HepG2 (cell line): ENCODE data around the gene ZNF227. TPM values are rescaled to one million over a fixed set of nuclear protein-coding genes. Genes with fewer than 3 reads are reported as not detected.

Experiments
- AGO2 ChIP-seq: fragments of 200-400 bp; formaldehyde crosslinking; optimal IDR thresholded peaks from 2 replicates; pipeline ENCODE3; 2017; ENCODE audit warnings: mild to moderate bottlenecking, low read depth, low read length, moderate library complexity
- E2F5 ChIP-seq: sonication (generic); formaldehyde crosslinking; conservative IDR thresholded peaks from 2 replicates; pipeline ENCODE4 v1.4.0; 2020; ENCODE audit warnings: missing genetic modification reagents
- GFI1 ChIP-seq: sonication (generic); formaldehyde crosslinking; IDR thresholded peaks from 2 replicates; pipeline ENCODE4 v1.5.0; 2020; ENCODE audit warnings: missing genetic modification reagents, mild to moderate bottlenecking, borderline replicate concordance
- GPN1 ChIP-seq: sonication (generic); formaldehyde crosslinking; IDR thresholded peaks from 2 replicates; pipeline ENCODE4 v1.5.1; 2020; ENCODE audit warnings: missing genetic modification reagents, borderline replicate concordance
- SSRP1 ChIP-seq: IDR thresholded peaks from 2 replicates; pipeline ENCODE4 v1.6.1; 2016; ENCODE audit warnings: control low read depth
- UBTF ChIP-seq: sonication (generic); formaldehyde crosslinking; IDR thresholded peaks from 2 replicates; pipeline ENCODE4 v1.4.0; 2020; ENCODE audit warnings: mild to moderate bottlenecking, missing genetic modification reagents
- polyA plus RNA-seq, 8 experiments: library from polyadenylated mRNA; depleted of rRNA in 3 of 8; stranded (reverse) in 7 of 8; unstranded in 1 of 8; fragments of >200 nt; fragmentation: Illumina TruSeq in 4 of 8; extraction: Trizol in 4 of 8; gene quantifications; 2 replicates each; pipeline versions ENCODE4 v1.2.1 to v1.2.3, GENCODE V29; 2011 to 2016; ENCODE audit warnings: low read depth in 4 of 8, missing spikeins in 1 of 8, mixed read lengths in 1 of 8; ENCODE audit not compliant: insufficient read depth in 1 of 8
- total RNA-seq, 5 experiments: library from RNA; depleted of rRNA; stranded (reverse); fragments of >200 nt; fragmentation: Illumina TruSeq; extraction: Trizol; gene quantifications; 2 replicates each; pipeline ENCODE4 v1.2.3, GENCODE V29; 2016; ENCODE audit warnings: low read depth in 1 of 5
- TF ChIP-seq, protein P1 (sequence below): sonication (generic); formaldehyde crosslinking; IDR thresholded peaks from 2 replicates; pipeline ENCODE4 v1.4.0; 2020; ENCODE audit warnings: missing genetic modification reagents, mild to moderate bottlenecking, borderline replicate concordance

Gene ZNF227
- total and polyA plus RNA-seq, 2 of the 13 experiments (the other 11 are each of a cell fraction or from before 2014, with no cell fraction given): 3.1 to 16.8 TPM

GRCh38 chr19:44228318-44228717, 16.0 kb downstream of the ZNF227 start (continued):
- TF ChIP-seq UBTF (CRISPR knock-in tag) (no peak), SSRP1 (CRISPR knock-in tag) (no peak), AGO2 (no peak), E2F5 (CRISPR knock-in tag) (no peak), GFI1 (CRISPR knock-in tag) (no peak), GPN1 (CRISPR knock-in tag) (no peak)
- TF ChIP-seq, protein P1, sequence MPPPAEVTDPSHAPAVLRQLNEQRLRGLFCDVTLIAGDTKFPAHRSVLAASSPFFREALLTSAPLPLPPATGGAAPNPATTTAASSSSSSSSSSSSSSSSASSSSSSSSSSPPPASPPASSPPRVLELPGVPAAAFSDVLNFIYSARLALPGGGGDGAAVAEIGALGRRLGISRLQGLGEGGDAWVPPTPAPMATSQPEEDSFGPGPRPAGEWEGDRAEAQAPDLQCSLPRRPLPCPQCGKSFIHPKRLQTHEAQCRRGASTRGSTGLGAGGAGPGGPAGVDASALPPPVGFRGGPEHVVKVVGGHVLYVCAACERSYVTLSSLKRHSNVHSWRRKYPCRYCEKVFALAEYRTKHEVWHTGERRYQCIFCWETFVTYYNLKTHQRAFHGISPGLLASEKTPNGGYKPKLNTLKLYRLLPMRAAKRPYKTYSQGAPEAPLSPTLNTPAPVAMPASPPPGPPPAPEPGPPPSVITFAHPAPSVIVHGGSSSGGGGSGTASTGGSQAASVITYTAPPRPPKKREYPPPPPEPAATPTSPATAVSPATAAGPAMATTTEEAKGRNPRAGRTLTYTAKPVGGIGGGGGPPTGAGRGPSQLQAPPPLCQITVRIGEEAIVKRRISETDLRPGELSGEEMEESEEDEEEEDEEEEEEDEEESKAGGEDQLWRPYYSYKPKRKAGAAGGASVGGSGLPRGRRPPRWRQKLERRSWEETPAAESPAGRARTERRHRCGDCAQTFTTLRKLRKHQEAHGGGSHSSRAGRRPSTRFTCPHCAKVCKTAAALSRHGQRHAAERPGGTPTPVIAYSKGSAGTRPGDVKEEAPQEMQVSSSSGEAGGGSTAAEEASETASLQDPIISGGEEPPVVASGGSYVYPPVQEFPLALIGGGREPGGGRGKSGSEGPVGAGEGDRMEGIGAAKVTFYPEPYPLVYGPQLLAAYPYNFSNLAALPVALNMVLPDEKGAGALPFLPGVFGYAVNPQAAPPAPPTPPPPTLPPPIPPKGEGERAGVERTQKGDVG (CRISPR knock-in tag): no peak
